GM18498 (cell line): ENCODE data around the gene NEMP2.
"Not testable (repeated sequence)": the region's sequence is repeated elsewhere in the genome, so short reads cannot be mapped to it uniquely, and the experiment has no call there.

Source experiments
- ATAC-seq: cut with Tn5 transposase; IDR thresholded peaks from one replicate; pipeline ENCODE4 v1.9.1; 2021; ENCODE audit warnings: mild to moderate bottlenecking, moderate library complexity; ENCODE audit not compliant: unreplicated experiment

Gene NEMP2

GRCh38 chr2:190527214-190527613, 7.3 kb downstream of the NEMP2 start:
- no peak for ATAC-seq

GRCh38 chr2:190526105-190526750, 8.3 kb downstream of the NEMP2 start:
- no peak for ATAC-seq

- ATAC-seq, result no peak
Observed at GRCh38 chr2:190524928-190525327, 9.6 kb downstream of the NEMP2 start.

GRCh38 chr2:190519975-190520767, 14.4 kb downstream of the NEMP2 start:
- no peak for ATAC-seq

- no peak for ATAC-seq
Observed at GRCh38 chr2:190517468-190517867, 17.1 kb downstream of the NEMP2 start.

GRCh38 chr2:190515687-190516086, 18.8 kb downstream of the NEMP2 start:
- no peak for ATAC-seq

- ATAC-seq, result no peak
Observed at GRCh38 chr2:190514676-190515075, 19.8 kb downstream of the NEMP2 start.

GRCh38 chr2:190513877-190514276, 20.6 kb downstream of the NEMP2 start:
- no peak for ATAC-seq

- no peak for ATAC-seq
Observed at GRCh38 chr2:190512539-190513095, 21.9 kb downstream of the NEMP2 start.

- no peak for ATAC-seq
Observed at GRCh38 chr2:190511104-190511503, 23.4 kb downstream of the NEMP2 start.

GRCh38 chr2:190509895-190510294, 24.6 kb downstream of the NEMP2 start:
- not testable (repeated sequence) for ATAC-seq

GRCh38 chr2:190507135-190507534, 27.4 kb downstream of the NEMP2 start:
- ATAC-seq, result no peak

- ATAC-seq, result no peak
Observed at GRCh38 chr2:190506666-190507065, 27.9 kb downstream of the NEMP2 start.

- no peak for ATAC-seq
Observed at GRCh38 chr2:190505696-190506095, 28.8 kb downstream of the NEMP2 start.

GRCh38 chr2:190504912-190505311, 29.6 kb downstream of the NEMP2 start:
- ATAC-seq, result no peak

- ATAC-seq, result no peak
Observed at GRCh38 chr2:190503088-190503487, 31.4 kb downstream of the NEMP2 start.

GRCh38 chr2:190501702-190502407, 32.7 kb downstream of the NEMP2 start:
- ATAC-seq, result no peak

- ATAC-seq, result no peak
Observed at GRCh38 chr2:190501231-190501630, 33.3 kb downstream of the NEMP2 start.

GRCh38 chr2:190500054-190500502, 34.4 kb downstream of the NEMP2 start:
- ATAC-seq, result no peak

- ATAC-seq, result no peak
Observed at GRCh38 chr2:190499273-190499672, 35.2 kb downstream of the NEMP2 start.

GRCh38 chr2:190497428-190497827, 37.1 kb downstream of the NEMP2 start:
- ATAC-seq, result no peak
